PFSK-1 (cell line): ENCODE measurements around the gene HOXA13.

Experiments used
- FOXP2 ChIP-seq: optimal IDR thresholded peaks from 2 replicates; pipeline ENCODE3; 2011; ENCODE audit warnings: borderline replicate concordance, control low read depth, inconsistent platforms; ENCODE audit not compliant: insufficient read depth; ENCODE audit errors: extremely low read length, extremely low read depth
- POLR2AphosphoS5 ChIP-seq: IDR thresholded peaks from 2 replicates; pipeline ENCODE4 v1.6.1; 2012; ENCODE audit warnings: low read depth, mild to moderate bottlenecking, control low read depth, low read length, moderate library complexity
- REST ChIP-seq, 2 experiments: IDR thresholded peaks; 2 replicates each; pipeline versions ENCODE4 v1.6.1 to v1.8.0; 2011 to 2012; ENCODE audit warnings: low read depth in 2 of 2, low read length in 2 of 2, control low read depth in 1 of 2, inconsistent platforms in 1 of 2, mild to moderate bottlenecking in 1 of 2, moderate library complexity in 1 of 2; ENCODE audit not compliant: insufficient read depth in 1 of 2
- SIN3A ChIP-seq: IDR thresholded peaks from 2 replicates; pipeline ENCODE4 v1.6.1; 2012; ENCODE audit warnings: mild to moderate bottlenecking, low read length, moderate library complexity, borderline replicate concordance; ENCODE audit not compliant: insufficient read depth
- TAF1 ChIP-seq: IDR thresholded peaks from 2 replicates; pipeline ENCODE4 v1.6.1; 2012; ENCODE audit warnings: low read length, control low read depth, borderline replicate concordance; ENCODE audit not compliant: insufficient read depth

The HOXA13 gene

DNA sequence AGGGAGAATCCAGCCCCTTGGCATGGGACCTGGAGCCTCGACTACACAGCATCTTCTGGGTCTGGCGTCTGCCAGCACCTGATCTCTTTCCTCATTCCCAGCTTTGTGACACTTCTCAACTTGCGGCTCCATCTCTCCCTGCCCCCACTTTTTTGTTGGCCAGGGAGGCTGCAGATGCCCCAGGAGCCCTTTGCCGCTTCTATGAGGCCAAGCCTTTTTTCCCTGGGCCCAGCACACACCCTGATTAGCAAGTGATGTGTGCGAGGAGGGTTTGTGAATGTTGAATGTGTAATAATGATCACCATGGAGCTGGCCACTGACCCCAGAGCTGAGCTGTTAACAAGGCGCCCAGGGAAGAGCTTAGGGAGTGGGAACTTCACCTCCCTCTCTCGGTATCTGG, 47.1 kb upstream of the HOXA13 start:
- TF ChIP-seq FOXP2 (no peak), POLR2AphosphoS5 (no peak), SIN3A (no peak), TAF1 (no peak), REST (IDR thresholded peaks at IDR 0.05; ENCODE audit: insufficient read depth in 1 of 2, low read depth in 2 of 2, low read length in 2 of 2) (no peak)

DNA sequence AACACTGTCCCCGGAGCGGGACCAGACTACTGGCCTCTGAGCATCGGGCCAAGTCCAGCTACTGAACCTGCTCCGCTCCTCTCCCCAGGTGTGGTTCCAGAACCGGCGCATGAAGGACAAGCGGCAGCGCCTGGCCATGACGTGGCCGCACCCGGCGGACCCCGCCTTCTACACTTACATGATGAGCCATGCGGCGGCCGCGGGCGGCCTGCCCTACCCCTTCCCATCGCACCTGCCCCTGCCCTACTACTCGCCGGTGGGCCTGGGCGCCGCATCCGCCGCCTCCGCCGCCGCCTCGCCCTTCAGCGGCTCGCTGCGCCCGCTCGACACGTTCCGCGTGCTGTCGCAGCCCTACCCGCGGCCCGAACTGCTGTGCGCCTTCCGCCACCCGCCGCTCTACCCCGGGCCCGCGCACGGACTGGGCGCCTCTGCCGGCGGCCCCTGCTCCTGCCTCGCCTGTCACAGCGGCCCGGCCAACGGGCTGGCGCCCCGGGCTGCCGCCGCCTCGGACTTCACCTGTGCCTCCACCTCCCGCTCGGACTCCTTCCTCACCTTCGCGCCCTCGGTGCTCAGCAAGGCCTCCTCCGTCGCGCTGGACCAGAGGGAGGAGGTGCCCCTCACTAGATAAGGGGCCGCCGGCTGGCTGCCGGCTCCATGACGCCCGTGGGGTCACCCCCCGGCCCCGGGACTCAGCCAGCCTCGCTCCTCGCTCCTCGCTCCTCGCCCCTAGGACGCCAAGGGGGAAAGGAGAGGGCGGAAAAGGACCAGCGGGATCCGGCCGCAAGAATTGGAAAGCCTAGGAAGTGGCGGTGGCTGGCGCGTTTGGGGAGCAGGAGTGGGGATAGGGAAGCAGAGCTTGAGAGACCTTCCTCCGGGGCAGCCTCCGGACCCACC, 46.2 kb upstream of the HOXA13 start:
- TF ChIP-seq POLR2AphosphoS5, result no peak
- TF ChIP-seq SIN3A, result no peak
- no peak for TF ChIP-seq FOXP2
- no peak for TF ChIP-seq TAF1
- no peak for TF ChIP-seq REST (IDR thresholded peaks at IDR 0.05; ENCODE audit: insufficient read depth in 1 of 2, low read depth in 2 of 2, low read length in 2 of 2)

DNA sequence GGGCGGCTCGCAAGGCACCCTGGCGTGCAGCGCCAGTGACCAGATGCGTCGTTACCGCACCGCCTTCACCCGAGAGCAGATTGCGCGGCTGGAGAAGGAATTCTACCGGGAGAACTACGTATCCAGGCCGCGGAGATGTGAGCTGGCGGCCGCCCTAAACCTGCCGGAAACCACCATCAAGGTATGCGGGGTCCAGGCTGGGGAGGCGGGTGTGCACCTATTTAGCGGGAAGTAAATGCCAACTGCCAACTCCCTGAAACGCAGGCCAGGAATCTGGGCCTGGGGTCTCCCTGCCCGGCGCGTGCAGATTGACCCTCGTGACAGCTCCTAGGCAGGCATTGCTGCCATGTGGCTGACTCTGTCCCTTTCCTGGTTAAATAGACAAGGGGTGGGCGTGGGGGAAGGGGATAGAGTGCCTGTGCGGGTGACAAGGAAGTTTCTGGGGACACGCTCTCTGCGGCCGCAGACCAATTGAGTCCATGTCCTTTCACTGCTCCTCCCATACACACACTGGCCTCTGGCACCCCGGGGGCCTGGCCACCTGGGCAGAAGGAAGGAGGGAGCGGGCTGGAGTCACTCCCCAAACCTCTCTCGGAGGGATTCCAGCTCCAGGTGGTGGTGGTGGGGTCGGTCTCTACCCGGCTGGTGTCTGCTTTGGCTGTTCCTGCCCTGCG, 45.4 kb upstream of the HOXA13 start:
- no peak for TF ChIP-seq POLR2AphosphoS5
- no peak for TF ChIP-seq FOXP2
- TF ChIP-seq SIN3A, result no peak
- TF ChIP-seq REST (IDR thresholded peaks at IDR 0.05; ENCODE audit: insufficient read depth in 1 of 2, low read depth in 2 of 2, low read length in 2 of 2), result no peak
- no peak for TF ChIP-seq TAF1

GRCh38 chr7:27244488-27245123, 44.7 kb upstream of the HOXA13 start:
- TF ChIP-seq TAF1, result no peak
- TF ChIP-seq FOXP2, result no peak
- no peak for TF ChIP-seq POLR2AphosphoS5
- no peak for TF ChIP-seq REST (IDR thresholded peaks at IDR 0.05; ENCODE audit: insufficient read depth in 1 of 2, low read depth in 2 of 2, low read length in 2 of 2)
- TF ChIP-seq SIN3A, result no peak
